A204.1 (cell line): ENCODE data around the gene TMEM61.
"Not testable (repeated sequence)": the region's sequence is repeated elsewhere in the genome, so short reads cannot be mapped to it uniquely, and the experiment has no call there.

Experiments
- FAIRE-seq: peaks from 2 replicates; lab custom pipeline; 2012; peaks lifted over from hg19 to GRCh38; lab: Jason Lieb, UNC

The TMEM61 gene

DNA sequence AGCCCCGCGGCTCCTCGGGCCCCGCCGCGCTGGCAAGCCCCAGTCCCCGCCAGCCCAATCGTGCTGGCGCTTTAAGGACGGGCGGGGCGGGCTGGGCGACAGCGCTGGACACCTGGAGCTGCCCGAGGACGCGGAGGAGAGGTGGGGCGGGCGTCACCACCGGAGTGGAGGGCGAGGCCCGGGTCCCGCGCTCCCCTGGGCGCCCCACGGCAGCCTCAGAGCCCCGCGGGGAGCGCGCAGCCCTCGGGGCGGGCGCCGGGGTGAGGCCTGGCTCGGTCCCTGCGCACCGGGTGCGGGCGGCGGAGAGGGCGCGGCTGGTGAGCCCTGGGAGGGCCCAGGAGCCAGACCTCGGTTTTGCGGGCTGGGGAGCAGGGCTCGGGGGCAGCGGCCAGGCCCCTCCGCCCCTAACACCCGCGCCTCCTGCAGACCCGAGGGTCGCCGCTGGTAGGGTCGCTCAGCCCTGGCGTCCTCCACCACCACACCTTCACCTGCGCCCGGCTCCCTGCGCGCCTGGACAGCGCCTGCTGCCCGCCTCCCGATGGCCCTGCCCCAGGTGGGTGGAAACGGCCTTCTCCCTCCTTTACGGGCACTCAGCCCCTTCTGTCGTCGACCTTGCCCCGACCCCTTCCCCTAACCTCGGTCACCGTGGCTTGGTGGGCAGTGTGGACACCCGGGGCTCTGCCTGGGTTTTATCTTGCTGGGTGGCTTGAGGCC lies at the start of gene TMEM61:
Gene TMEM61, plus strand, starts transcription at position 101 of the 714 bp plus-strand sequence. Its CDS starts 438 bp downstream, at position 539.
- FAIRE-seq = no peak

DNA sequence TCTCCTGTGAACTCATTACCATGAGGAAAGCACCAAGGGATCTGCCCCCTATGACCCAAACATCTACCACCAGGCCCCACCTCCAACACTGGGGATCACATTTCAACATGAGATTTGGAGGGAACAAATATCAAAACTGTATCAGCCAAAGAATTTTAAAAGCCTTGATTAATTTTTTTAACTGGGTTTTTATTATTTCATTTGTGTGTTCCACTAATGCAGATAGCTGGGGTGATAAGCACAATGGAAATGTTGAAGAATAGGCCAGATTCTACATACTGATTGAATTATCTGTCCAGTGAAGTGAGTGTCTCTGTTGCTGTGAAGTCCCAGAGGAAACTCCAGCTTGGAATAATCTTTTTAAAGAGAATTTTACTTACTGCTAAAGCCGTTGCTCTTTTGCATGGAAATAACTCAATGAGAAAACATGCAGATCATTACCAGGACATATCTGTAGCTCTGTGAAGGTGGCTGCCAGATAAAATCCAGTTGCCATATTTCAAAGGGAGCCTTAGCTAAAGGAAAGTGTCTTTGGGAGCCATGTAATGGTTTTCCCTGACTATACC lies 49.1 kb upstream of the TMEM61 start:
- FAIRE-seq = no peak

DNA sequence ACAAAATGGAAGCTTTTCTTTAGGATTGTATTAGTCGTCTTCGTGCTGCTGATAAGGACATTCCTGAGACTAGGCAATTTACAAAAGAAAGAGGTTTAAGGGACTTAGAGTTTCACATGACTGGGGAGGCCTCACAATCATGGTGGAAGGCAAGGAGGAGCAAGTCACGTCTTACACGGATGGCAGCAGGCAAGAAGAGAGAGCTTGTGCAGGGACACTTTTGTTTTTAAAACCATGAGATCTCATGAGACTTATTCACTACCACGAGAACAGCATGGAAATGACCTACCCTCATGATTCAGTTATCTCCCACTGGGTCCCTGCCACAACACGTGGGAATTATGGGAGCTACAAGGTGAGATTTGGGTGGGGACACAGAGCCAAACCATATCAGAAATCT lies 46.3 kb upstream of the TMEM61 start:
- not testable (repeated sequence) for FAIRE-seq

DNA sequence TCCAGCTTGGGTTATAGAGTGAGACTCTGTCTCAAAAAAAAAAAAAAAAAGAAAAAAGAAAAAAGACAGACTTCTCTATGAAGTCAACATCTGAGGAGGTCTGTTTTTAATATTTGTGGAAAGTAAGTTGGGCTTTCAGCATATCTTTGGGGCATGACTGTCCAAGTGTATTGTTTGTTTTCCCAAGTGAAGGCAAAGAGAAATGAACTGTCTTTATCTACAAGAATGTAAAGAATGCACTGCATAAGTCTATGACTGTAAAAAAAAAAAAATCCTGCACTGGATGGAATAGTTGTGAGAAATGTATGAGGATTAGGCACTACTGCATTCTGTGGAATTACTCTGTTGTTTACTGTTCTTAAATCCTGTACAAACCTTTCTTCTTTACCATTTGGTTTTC lies 45.6 kb upstream of the TMEM61 start:
- no peak for FAIRE-seq

- no peak for FAIRE-seq
Observed at GRCh38 chr1:54936791-54937190, 43.6 kb upstream of the TMEM61 start.

DNA sequence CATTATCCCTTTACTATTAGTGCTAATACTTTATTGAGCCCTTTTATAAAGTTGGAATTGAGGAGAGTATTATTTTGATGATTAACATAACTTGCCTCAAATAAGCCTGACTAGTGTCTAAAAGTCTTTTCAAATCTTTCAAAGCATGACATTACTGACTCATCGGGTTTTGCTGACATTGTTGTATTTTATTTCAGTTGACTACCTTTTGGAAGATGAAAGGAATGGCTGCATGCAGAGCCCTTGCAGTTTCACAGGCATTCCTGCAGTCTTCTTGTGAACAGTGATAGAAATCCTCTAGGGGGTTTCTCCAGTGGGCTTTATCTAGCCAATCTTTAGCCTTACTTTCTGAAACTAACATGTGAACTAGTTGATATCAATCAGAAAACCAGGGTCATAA lies 43.0 kb upstream of the TMEM61 start:
- FAIRE-seq = no peak

DNA sequence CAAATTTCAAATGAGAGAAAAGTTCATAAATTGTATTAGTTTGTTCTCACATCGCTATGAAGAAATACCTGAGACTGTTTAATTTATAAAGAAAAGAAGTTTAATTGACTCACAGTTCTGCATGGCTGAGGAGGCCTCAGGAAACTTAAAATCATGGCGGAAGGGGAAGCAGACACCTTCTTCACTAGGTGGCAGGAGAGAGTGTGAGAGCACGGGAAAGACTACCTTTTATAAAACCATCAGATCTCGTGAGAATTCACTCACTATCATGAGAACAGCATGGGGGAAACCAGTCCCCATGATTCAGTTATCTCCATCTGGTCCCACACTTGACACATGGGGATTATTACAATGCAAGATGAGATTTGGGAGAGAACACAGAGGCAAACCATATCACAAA lies 41.5 kb upstream of the TMEM61 start:
- not testable (repeated sequence) for FAIRE-seq

DNA sequence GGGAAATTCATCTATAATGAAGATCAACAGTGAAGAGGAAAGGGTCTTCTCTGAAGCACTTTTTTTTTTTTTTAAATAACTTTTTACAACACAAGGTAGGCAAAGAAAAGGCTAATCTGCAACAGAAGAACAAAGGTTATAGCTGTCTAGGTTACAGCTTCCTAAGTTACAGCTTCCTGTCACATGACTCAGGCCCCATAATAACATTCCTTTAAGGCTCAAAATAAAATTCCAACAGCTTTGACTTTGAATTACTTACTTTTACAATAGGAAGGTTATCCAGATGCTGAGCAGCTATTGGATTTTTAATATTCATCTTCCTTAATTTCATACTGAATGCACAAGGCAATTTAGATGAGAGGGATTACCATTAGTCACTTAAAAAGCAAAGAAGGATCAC lies 40.4 kb upstream of the TMEM61 start:
- FAIRE-seq = no peak

DNA sequence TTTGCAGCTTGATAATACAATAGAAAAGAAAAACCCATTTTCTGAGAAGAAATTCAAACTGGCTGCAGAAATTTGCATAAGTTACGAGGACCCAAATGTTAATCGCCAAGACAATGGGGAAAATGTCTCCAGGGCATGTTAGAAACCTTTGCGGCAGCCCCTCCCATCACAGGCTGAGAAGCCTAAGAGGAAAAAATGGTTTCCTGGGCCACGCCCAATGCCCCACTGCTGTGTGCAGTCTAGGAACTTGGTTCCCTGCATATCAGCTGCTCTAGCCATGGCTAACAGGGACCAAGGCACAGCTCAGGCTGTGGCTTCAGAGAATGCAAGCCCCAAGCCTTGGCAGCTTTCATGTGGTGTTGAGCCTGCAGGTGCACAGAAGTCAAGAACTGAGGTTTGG lies 37.5 kb upstream of the TMEM61 start:
- no peak for FAIRE-seq

GRCh38 chr1:54944610-54945392 lies 35.6 kb upstream of the TMEM61 start:
- peak; percentile 61 for FAIRE-seq

DNA sequence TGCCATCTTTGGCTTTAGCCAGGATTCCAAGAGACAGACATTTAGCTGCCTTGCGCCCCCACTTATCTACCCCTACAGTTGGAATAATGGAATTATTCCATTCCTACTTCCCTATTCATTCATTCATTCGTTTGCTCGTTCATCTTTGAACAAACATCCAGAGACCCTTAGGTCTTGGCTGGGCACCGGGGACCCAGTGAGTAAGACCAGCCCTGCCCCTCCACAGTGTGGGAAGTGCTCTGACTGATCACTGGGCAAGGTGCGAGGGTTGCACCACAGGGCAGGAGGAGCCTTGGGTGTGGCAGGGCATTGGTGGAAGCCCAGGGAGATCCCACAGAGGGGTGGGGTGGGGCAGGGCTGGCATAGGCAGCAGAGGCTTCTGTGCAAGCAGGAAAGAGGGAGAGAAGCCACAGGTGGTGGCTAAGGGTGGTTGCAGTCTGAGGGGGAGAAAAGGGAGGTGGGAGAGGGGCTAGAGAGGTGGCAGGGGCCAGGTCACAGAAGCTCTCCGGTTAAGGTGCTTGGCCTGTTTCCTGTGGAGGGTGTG lies 35.0 kb upstream of the TMEM61 start:
- FAIRE-seq = no peak

- no peak for FAIRE-seq
Observed at GRCh38 chr1:54947540-54947939, 32.9 kb upstream of the TMEM61 start.

GRCh38 chr1:54949053-54949452 lies 31.4 kb upstream of the TMEM61 start:
- no peak for FAIRE-seq

DNA sequence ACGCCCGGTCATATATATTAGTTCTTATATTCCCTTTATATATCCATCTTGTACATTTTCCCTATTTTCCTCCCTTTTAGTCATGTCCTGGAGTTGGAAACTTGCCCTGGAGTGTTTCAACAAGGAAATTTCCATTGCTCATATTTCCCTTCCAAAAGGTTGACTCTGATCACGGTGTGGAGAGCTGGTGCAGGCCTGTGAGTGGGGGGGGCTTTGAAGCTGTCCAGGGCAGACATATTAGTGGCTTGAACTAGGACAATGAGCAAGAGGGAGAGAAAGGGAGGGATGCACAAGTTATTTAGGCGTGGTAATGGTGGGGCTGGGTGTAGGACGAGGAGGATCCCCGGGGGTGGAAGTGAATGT lies 30.4 kb upstream of the TMEM61 start:
- no peak for FAIRE-seq

GRCh38 chr1:54950369-54951163 lies 29.9 kb upstream of the TMEM61 start:
- peak; percentile 91 for FAIRE-seq

DNA sequence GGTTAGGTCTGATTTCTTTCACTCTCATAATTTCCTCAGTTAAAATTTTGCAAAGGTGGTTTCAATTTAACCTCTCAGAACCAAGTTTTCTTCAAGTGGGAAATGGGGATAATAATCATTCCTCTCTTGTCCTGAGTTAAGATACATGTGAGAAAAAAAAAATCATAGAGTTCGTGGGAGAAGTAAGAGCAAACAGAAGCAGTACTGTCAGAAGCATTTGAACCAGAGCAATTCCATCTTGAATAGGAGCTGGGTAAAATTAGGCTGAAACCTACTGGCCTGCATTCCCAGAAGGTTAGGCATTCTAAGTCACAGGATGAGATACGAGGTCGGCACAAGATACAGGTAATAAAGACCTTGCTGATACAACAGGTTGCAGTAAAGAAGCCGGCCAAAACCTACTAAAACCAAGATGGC lies 28.6 kb upstream of the TMEM61 start:
- no peak for FAIRE-seq

- FAIRE-seq = no peak
Observed at GRCh38 chr1:54952950-54953718, 27.3 kb upstream of the TMEM61 start.

DNA sequence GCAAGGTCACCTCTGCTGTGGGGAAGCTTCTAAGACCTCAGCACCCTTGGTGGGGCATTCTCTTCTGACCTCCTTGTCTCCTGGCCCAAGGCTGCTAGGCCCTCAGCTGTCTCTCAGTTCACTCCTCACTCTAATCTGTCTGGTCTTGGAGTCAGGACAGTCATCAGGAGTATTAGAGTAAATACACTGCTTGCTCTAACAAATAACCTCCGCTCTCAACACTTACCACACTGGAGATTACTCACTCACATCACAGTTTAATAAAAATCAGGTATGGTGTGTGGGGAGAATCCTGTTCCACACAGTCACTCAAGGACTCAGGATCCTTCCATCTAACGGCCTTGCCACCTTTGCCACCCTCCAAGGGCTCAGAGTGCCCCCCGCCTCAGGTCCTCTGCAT lies 26.6 kb upstream of the TMEM61 start:
- no peak for FAIRE-seq

- no peak for FAIRE-seq
Observed at GRCh38 chr1:54955359-54955758, 25.1 kb upstream of the TMEM61 start.

DNA sequence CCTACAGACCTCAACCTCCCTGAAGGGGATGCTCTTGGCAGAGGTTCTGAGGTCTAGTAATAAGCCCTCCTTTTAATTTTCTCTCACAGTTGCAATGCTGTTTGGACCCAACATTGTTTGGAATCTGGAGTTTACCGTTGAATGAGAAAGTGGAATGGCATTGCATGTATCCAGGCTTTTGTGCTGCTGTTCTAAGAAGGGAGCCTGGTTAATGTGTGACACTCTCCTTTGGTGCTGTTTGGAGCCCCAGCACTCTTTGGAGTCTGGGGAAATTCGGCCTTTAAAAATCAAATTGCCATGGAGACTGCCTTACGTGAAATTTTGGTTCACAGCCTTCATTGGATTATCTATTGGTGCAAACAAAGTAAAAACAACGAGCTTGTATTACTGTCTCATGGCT lies 23.7 kb upstream of the TMEM61 start:
- no peak for FAIRE-seq

DNA sequence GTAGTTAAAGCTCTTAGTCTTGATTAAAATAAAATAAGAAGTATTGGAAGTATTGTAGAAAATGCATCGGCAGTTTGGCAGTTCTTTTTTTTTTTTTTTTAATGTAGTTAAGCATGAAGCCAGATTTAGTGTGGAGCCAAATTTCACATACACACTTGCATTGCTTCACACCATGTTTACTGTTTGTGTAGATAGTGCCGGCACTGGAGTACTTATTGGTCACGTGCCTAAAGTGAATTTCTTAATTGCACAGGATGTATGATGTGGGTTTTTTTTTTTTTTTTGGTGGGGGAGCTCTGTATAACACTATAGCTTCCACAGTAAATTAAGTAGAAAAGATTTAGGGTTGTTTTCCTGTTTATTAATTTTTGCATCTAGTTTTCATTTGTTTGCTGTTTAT lies 21.2 kb upstream of the TMEM61 start:
- FAIRE-seq = no peak
